ENCODE measurements around the gene APP. TPM values are rescaled to one million over a fixed set of nuclear protein-coding genes. Genes with fewer than 3 reads are reported as not detected.

The APP gene
- total and polyA plus RNA-seq, 2 of the 13 experiments (the other 11 are each of a cell fraction or from before 2014, with no cell fraction given): 70.6 to 262 TPM

GRCh38 chr21:26170471-26171257 lies at the start of gene APP (continued):
- no peak for TF ChIP-seq PBX2 (CRISPR knock-in tag; IDR thresholded peaks at IDR 0.05)
- TF ChIP-seq SMAD3 (CRISPR knock-in tag; IDR thresholded peaks at IDR 0.05): no peak
- no peak for TF ChIP-seq JARID2 (CRISPR knock-in tag; IDR thresholded peaks at IDR 0.05; ENCODE audit: insufficient replicate concordance)
- TF ChIP-seq ZFP37 (CRISPR knock-in tag; IDR thresholded peaks at IDR 0.05; ENCODE audit: borderline replicate concordance): no peak
- no peak for TF ChIP-seq TEAD2 (CRISPR knock-in tag; IDR thresholded peaks at IDR 0.05)
- TF ChIP-seq GLMP (CRISPR knock-in tag; IDR thresholded peaks at IDR 0.05; ENCODE audit: borderline replicate concordance): no peak
- peak; percentile 62; the same call in 1 of the 2 replicates for TF ChIP-seq HES4 (CRISPR knock-in tag; IDR thresholded peaks at IDR 0.05; ENCODE audit: borderline replicate concordance)
- peak; percentile 28 for TF ChIP-seq SKI (IDR thresholded peaks at IDR 0.05; ENCODE audit: partially characterized antibody)
- TF ChIP-seq SAP130 (CRISPR knock-in tag; IDR thresholded peaks at IDR 0.05; ENCODE audit: low read depth): peak; percentile 74
- no peak for TF ChIP-seq TBP (CRISPR knock-in tag; IDR thresholded peaks at IDR 0.05)
- TF ChIP-seq MXI1 (IDR thresholded peaks at IDR 0.05; ENCODE audit: borderline replicate concordance, low read depth, low read length): peak; percentile 44; the same call in 1 of the 3 replicates
- no peak for TF ChIP-seq ZSCAN29 (CRISPR knock-in tag; conservative IDR thresholded peaks at IDR 0.05)
- no peak for TF ChIP-seq HNRNPH1 (optimal IDR thresholded peaks at IDR 0.05; ENCODE audit: low read depth, low read length)
- no peak for TF ChIP-seq MAFG (CRISPR knock-in tag; IDR thresholded peaks at IDR 0.05)
- no peak for TF ChIP-seq ZNF260 (CRISPR knock-in tag; IDR thresholded peaks at IDR 0.05; ENCODE audit: borderline replicate concordance, low read depth)
- TF ChIP-seq ELF4 (CRISPR knock-in tag; IDR thresholded peaks at IDR 0.05; ENCODE audit: borderline replicate concordance): no peak
- peak; percentile 32; the same call in 1 of the 2 replicates for TF ChIP-seq NR2C2 (CRISPR knock-in tag; IDR thresholded peaks at IDR 0.05; ENCODE audit: borderline replicate concordance)
- peak; percentile 75; the same call in 1 of the 2 replicates for TF ChIP-seq SRY (CRISPR knock-in tag; IDR thresholded peaks at IDR 0.05)
- TF ChIP-seq MAZ (IDR thresholded peaks at IDR 0.05; ENCODE audit: borderline replicate concordance, low read depth, low read length): peak; percentile 85
- peak; percentile 93 for TF ChIP-seq MAZ (CRISPR knock-in tag; IDR thresholded peaks at IDR 0.05; ENCODE audit: low read depth)
- TF ChIP-seq, protein P1, sequence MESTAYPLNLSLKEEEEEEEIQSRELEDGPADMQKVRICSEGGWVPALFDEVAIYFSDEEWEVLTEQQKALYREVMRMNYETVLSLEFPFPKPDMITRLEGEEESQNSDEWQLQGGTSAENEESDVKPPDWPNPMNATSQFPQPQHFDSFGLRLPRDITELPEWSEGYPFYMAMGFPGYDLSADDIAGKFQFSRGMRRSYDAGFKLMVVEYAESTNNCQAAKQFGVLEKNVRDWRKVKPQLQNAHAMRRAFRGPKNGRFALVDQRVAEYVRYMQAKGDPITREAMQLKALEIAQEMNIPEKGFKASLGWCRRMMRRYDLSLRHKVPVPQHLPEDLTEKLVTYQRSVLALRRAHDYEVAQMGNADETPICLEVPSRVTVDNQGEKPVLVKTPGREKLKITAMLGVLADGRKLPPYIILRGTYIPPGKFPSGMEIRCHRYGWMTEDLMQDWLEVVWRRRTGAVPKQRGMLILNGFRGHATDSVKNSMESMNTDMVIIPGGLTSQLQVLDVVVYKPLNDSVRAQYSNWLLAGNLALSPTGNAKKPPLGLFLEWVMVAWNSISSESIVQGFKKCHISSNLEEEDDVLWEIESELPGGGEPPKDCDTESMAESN (CRISPR knock-in tag; conservative IDR thresholded peaks at IDR 0.05): peak; percentile 66; the same call in 1 of the 2 replicates
- TF ChIP-seq HOXA3 (CRISPR knock-in tag; IDR thresholded peaks at IDR 0.05): peak; percentile 76
- no peak for TF ChIP-seq ZNF839 (CRISPR knock-in tag; IDR thresholded peaks at IDR 0.05; ENCODE audit: borderline replicate concordance)
- no peak for TF ChIP-seq ZNF335 (CRISPR knock-in tag; IDR thresholded peaks at IDR 0.05)
- TF ChIP-seq IKZF4 (CRISPR knock-in tag; IDR thresholded peaks at IDR 0.05; ENCODE audit: borderline replicate concordance, low read depth, not compliant biosample characterization): peak; percentile 80
- no peak for TF ChIP-seq ZNF224 (CRISPR knock-in tag; IDR thresholded peaks at IDR 0.05)
- peak; percentile 48; the same call in 1 of the 2 replicates for TF ChIP-seq ZNF547 (CRISPR knock-in tag; IDR thresholded peaks at IDR 0.05)
- no peak for TF ChIP-seq ZC3H13 (CRISPR knock-in tag; IDR thresholded peaks at IDR 0.05)

Data from HepG2 (cell line).